Measurements from ENCODE around the gene POLQ. TPM values are rescaled to one million over a fixed set of nuclear protein-coding genes. Genes with fewer than 3 reads are reported as not detected.

Gene POLQ
- total and polyA plus RNA-seq, 10 of the 15 experiments (the other 5 are each of a cell fraction or from before 2014, with no cell fraction given), result 3.3 to 22.4 (median 15.9) TPM

DNA sequence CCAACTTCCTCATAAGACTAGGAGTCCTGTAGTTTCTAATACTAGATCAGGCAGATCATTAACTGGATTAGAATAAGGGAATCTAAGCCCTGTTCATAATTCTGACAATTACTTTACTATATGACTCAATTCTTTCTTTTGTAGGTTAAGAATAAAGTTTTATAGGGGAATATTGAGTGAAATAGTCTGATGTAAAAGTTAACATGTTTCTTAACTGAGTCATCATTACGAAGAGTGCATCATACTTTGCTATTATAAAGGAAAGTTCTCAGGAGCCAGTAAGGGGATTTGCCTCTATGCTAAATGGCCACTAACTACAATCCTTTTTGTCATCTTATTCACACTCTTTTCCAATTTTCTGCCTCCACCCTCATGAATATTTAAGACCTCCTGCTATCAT is 63.1 kb downstream of the POLQ start (continued):
- TF ChIP-seq, protein P1, sequence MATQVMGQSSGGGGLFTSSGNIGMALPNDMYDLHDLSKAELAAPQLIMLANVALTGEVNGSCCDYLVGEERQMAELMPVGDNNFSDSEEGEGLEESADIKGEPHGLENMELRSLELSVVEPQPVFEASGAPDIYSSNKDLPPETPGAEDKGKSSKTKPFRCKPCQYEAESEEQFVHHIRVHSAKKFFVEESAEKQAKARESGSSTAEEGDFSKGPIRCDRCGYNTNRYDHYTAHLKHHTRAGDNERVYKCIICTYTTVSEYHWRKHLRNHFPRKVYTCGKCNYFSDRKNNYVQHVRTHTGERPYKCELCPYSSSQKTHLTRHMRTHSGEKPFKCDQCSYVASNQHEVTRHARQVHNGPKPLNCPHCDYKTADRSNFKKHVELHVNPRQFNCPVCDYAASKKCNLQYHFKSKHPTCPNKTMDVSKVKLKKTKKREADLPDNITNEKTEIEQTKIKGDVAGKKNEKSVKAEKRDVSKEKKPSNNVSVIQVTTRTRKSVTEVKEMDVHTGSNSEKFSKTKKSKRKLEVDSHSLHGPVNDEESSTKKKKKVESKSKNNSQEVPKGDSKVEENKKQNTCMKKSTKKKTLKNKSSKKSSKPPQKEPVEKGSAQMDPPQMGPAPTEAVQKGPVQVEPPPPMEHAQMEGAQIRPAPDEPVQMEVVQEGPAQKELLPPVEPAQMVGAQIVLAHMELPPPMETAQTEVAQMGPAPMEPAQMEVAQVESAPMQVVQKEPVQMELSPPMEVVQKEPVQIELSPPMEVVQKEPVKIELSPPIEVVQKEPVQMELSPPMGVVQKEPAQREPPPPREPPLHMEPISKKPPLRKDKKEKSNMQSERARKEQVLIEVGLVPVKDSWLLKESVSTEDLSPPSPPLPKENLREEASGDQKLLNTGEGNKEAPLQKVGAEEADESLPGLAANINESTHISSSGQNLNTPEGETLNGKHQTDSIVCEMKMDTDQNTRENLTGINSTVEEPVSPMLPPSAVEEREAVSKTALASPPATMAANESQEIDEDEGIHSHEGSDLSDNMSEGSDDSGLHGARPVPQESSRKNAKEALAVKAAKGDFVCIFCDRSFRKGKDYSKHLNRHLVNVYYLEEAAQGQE (IDR thresholded peaks at IDR 0.05; ENCODE audit: low read depth, low read length), result no peak
- TF ChIP-seq, protein P2, sequence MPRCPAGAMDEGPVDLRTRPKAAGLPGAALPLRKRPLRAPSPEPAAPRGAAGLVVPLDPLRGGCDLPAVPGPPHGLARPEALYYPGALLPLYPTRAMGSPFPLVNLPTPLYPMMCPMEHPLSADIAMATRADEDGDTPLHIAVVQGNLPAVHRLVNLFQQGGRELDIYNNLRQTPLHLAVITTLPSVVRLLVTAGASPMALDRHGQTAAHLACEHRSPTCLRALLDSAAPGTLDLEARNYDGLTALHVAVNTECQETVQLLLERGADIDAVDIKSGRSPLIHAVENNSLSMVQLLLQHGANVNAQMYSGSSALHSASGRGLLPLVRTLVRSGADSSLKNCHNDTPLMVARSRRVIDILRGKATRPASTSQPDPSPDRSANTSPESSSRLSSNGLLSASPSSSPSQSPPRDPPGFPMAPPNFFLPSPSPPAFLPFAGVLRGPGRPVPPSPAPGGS (IDR thresholded peaks at IDR 0.05; ENCODE audit: borderline replicate concordance, insufficient read depth, low read depth, low read length, poor library complexity, severe bottlenecking), result no peak
- TF ChIP-seq PAX5 (IDR thresholded peaks at IDR 0.05; ENCODE audit: borderline replicate concordance, low read depth, low read length) (no peak), ATF2 (IDR thresholded peaks at IDR 0.05; ENCODE audit: low read length) (no peak), ETV6 (conservative IDR thresholded peaks at IDR 0.05 in 1 of 2, IDR thresholded peaks at IDR 0.05 in 1 of 2; ENCODE audit: borderline replicate concordance in 1 of 2, low read depth in 1 of 2) (no peak), MYB (IDR thresholded peaks at IDR 0.05; ENCODE audit: borderline replicate concordance, low read depth, low read length) (no peak), RAD21 (IDR thresholded peaks at IDR 0.05; ENCODE audit: insufficient read depth, low read depth, low read length) (no peak)

Data from GM12878 (cell line).